Transverse colon (tissue), 4 donors: Measurements from ENCODE around the gene ACAN. TPM values are rescaled to one million over a fixed set of nuclear protein-coding genes. Genes with fewer than 3 reads are reported as not detected.
A peak's percentile ranks its signal among the peaks of the same experiment; 100 is the strongest.

Experiments
- DNase-seq: peaks from one replicate; pipeline ENCODE4 v3.0.0-alpha.2; 2019
- H3K27ac ChIP-seq, 4 donors: fragments of 200-600 bp; sonication (generic); 2 replicates each; pipeline ENCODE4 v1.5.1; 2016 to 2018; ENCODE audit warnings: inconsistent platforms in 4 of 4
- H3K27me3 ChIP-seq: fragments of 200-600 bp; sonication (generic); 2 replicates; pipeline ENCODE4 v1.5.1; 2017; ENCODE audit warnings: inconsistent platforms
- H3K36me3 ChIP-seq, 4 donors: fragments of 200-600 bp; sonication (generic); 2 replicates each; pipeline ENCODE4 v1.5.1; 2017 to 2019; ENCODE audit warnings: inconsistent platforms in 4 of 4
- H3K4me1 ChIP-seq, 4 donors: fragments of 200-600 bp; sonication (generic); 2 replicates each; pipeline ENCODE4 v1.5.1; 2017 to 2020; ENCODE audit warnings: inconsistent platforms in 4 of 4
- H3K4me3 ChIP-seq, 4 donors: fragments of 200-600 bp; sonication (generic); 1 replicate in 1 of 4; 2 replicates in 3 of 4; pipeline versions ENCODE4 v1.5.1 to v1.6.1; 2017 to 2019; ENCODE audit warnings: inconsistent platforms in 4 of 4
- H3K9me3 ChIP-seq, 2 donors: fragments of 200-600 bp; sonication (generic); 2 replicates each; pipeline ENCODE4 v1.5.1; 2017 to 2019; ENCODE audit warnings: inconsistent platforms in 2 of 2
- CTCF ChIP-seq, 5 experiments: fragments of 200-600 bp in 3 of 5; fragments of 450-650 bp in 2 of 5; sonication (generic) in 3 of 5; IDR thresholded peaks; 1 replicate in 2 of 5; 2 replicates in 3 of 5; pipeline ENCODE4 v1.5.1; 2016 to 2017; ENCODE audit warnings: antibody characterized with exemption in 5 of 5, inconsistent platforms in 3 of 5, mild to moderate bottlenecking in 2 of 5, moderate library complexity in 1 of 5
- EP300 ChIP-seq: sonication (generic); formaldehyde crosslinking; IDR thresholded peaks from one replicate; pipeline ENCODE4 v1.6.1; 2017; ENCODE audit warnings: antibody characterized with exemption, low read depth
- POLR2A ChIP-seq: fragments of 450-650 bp; IDR thresholded peaks from one replicate; pipeline ENCODE4 v1.6.1; 2016; ENCODE audit warnings: antibody characterized with exemption, mild to moderate bottlenecking, moderate library complexity
- POLR2AphosphoS5 ChIP-seq, 3 donors: sonication (generic); formaldehyde crosslinking; IDR thresholded peaks; one replicate each; pipeline ENCODE4 v1.6.1; 2016; ENCODE audit warnings: antibody characterized with exemption in 3 of 3
- WGBS, 2 donors: methylation state at CpG; one replicate each; pipeline ENCODE4 v1.1.5; 2018; ENCODE audit warnings: low coverage in 1 of 2; 5-methylcytosine and 5-hydroxymethylcytosine counted together
- in situ Hi-C, 4 donors: fragments of 200-750 bp; cut with MboI; loops; one replicate each; pipeline versions ENCODE4 v1.15.0 to v1.15.1; 2017; ENCODE audit warnings: low sequenced_read_pairs in 3 of 4, low pct_ligation_motif_present in 1 of 4, low pct_unique_long_range_greater_than_20kb in 1 of 4
- intact Hi-C: fragments of 100-400 bp; cut with DNase I; formaldehyde crosslinking; loops from one replicate; pipeline ENCODE4 v1.15.1; 2023; ENCODE audit warnings: low total_unique reads
- total RNA-seq, 4 donors: library from RNA; depleted of rRNA; stranded (reverse); fragments of >200 nt; gene quantifications; one replicate each; pipeline ENCODE4 v1.1.0, GENCODE V29; 2016

The ACAN gene
- total RNA-seq, 4 donors from 2014 or later, result 0.14 TPM; not detected in 3

- TF ChIP-seq CTCF (IDR thresholded peaks at IDR 0.05) (peak in 1 of 5 experiments; percentile 2), POLR2A (peak; percentile 53), EP300 (no peak), POLR2AphosphoS5 (IDR thresholded peaks at IDR 0.05) (peak; percentile 24 to 79 (median 74))
- peak within 1 kb of the TSS; percentile 47 to 79 (median 58) for H3K4me3 ChIP-seq
- H3K27me3 ChIP-seq, result no peaks in the 10 kb centered on the region
- no peaks in the 10 kb centered on the region for H3K9me3 ChIP-seq
- no peaks in the 10 kb centered on the region for H3K36me3 ChIP-seq
- H3K4me1 ChIP-seq, result peaks cover 0 to 11% (median 4%) of the 10 kb centered on the region in 4 donors
- DNase-seq, result peak; percentile 69
- in situ Hi-C loops (loop anchor here in 2 of 4 donors (25.0 kb wide), 2 partner anchors 249 to 274 kb away; no protein-coding TSS in a partner anchor), intact Hi-C loops (no loop called here)
- 0% methylated on average over 5 to 49 of the region's 67 CpGs for WGBS, 2 donors
- H3K27ac ChIP-seq, result peak within 1 kb of the TSS; percentile 72 to 85 (median 74)
Measured at GRCh38 chr15:88913017-88913849, 110.0 kb downstream of the ACAN start, which contains the start of gene MFGE8. Gene MFGE8 (minus strand): TSS chr15:88913379. CDS start chr15:88913319, 60 bp downstream.

- TF ChIP-seq CTCF (IDR thresholded peaks at IDR 0.05) (no peak), POLR2AphosphoS5 (IDR thresholded peaks at IDR 0.05) (no peak), POLR2A (no peak), EP300 (no peak)
- intact Hi-C loops (no loop called here), in situ Hi-C loops (loop anchor here in 2 of 4 donors (25.0 kb wide), 2 partner anchors 248 to 273 kb away; no protein-coding TSS in a partner anchor)
- no peak for DNase-seq
- Histone ChIP-seq H3K27ac (no peak overlapping the region), H3K36me3 (no peaks in the 10 kb centered on the region), H3K27me3 (no peaks in the 10 kb centered on the region), H3K9me3 (no peaks in the 10 kb centered on the region), H3K4me3 (peak overlapping the region in 2 of 4 donors; percentile 61 to 79), H3K4me1 (peaks cover 0 to 11% (median 4%) of the 10 kb centered on the region in 4 donors)
- 69 to 71% methylated on average over 4 of the region's 4 CpGs for WGBS, 2 donors
Measured at GRCh38 chr15:88913850-88914169, 110.6 kb downstream of the ACAN start.

- Histone ChIP-seq H3K4me3 (no peak overlapping the region), H3K4me1 (peaks cover 0 to 14% (median 4%) of the 10 kb centered on the region in 4 donors), H3K9me3 (no peaks in the 10 kb centered on the region), H3K27me3 (no peaks in the 10 kb centered on the region), H3K36me3 (no peaks in the 10 kb centered on the region), H3K27ac (no peak overlapping the region)
- 87 to 92% methylated on average over 5 to 10 of the region's 10 CpGs for whole genome bisulfite sequencing, 2 donors
- in situ Hi-C loops, result loop anchor here in 2 of 4 donors (25.0 kb wide), 2 partner anchors 247 to 272 kb away; no protein-coding TSS in a partner anchor
- intact Hi-C loops, result no loop called here
- no peak for TF ChIP-seq POLR2A
- TF ChIP-seq CTCF (IDR thresholded peaks at IDR 0.05), result no peak
- no peak for TF ChIP-seq POLR2AphosphoS5 (IDR thresholded peaks at IDR 0.05)
- no peak for TF ChIP-seq EP300
- DNase-seq, result no peak
Measured at GRCh38 chr15:88915354-88915753, 112.1 kb downstream of the ACAN start.

GRCh38 chr15:88917760-88918159 is 114.5 kb downstream of the ACAN start:
- H3K36me3 ChIP-seq, result no peaks in the 10 kb centered on the region
- peaks cover 0 to 4% (median 2%) of the 10 kb centered on the region in 4 donors for H3K4me1 ChIP-seq
- no peak overlapping the region for H3K27ac ChIP-seq
- no peak overlapping the region for H3K4me3 ChIP-seq
- TF ChIP-seq CTCF (IDR thresholded peaks at IDR 0.05) (no peak), POLR2A (no peak), EP300 (no peak), POLR2AphosphoS5 (IDR thresholded peaks at IDR 0.05) (no peak)
- intact Hi-C loops (no loop called here), in situ Hi-C loops (loop anchor here in 2 of 4 donors (25.0 kb wide), 2 partner anchors 245 to 270 kb away; no protein-coding TSS in a partner anchor)
- WGBS, 2 donors, result 64 to 66% methylated on average over 4 to 5 of the region's 5 CpGs
- H3K9me3 ChIP-seq, result no peaks in the 10 kb centered on the region
- H3K27me3 ChIP-seq, result no peaks in the 10 kb centered on the region
- DNase-seq, result no peak
